CD8-positive, alpha-beta memory T cell (primary cell): ENCODE data around the gene PLEKHA1. TPM values are rescaled to one million over a fixed set of nuclear protein-coding genes. Genes with fewer than 3 reads are reported as not detected.

Experiments used
- CTCF ChIA-PET: fragments of 350-600 bp; sonication (Branson Sonifier 250); formaldehyde crosslinking; loops from one replicate; lab custom pipeline; 2021; ENCODE audit warnings: antibody characterized with exemption; lab: Charles Lee
- POLR2A ChIA-PET: fragments of 350-600 bp; sonication (Branson Sonifier 250); formaldehyde crosslinking; loops from one replicate; lab custom pipeline; 2021; ENCODE audit warnings: antibody characterized with exemption; lab: Charles Lee
- DNase-seq, 5 donors: peaks; one replicate each; pipeline versions ENCODE4 v3.0.0 to v3.0.0-alpha.2; 2020 to 2022; ENCODE audit warnings: mixed read lengths in 1 of 5
- H3K27ac ChIP-seq: one replicate; pipeline ENCODE4 v1.7.0; 2013; ENCODE audit warnings: low read depth, mild to moderate bottlenecking, low read length, moderate library complexity
- H3K27me3 ChIP-seq: 2 replicates; pipeline ENCODE4 v1.7.0; 2013; ENCODE audit warnings: low read length, mild to moderate bottlenecking; ENCODE audit not compliant: insufficient read depth, poor library complexity, severe bottlenecking
- H3K36me3 ChIP-seq: 2 replicates; pipeline ENCODE4 v1.7.0; 2013; ENCODE audit warnings: mild to moderate bottlenecking, low read length, moderate library complexity; ENCODE audit not compliant: insufficient read depth
- H3K4me1 ChIP-seq: 2 replicates; pipeline ENCODE4 v1.7.0; 2013; ENCODE audit warnings: mild to moderate bottlenecking, low read length, moderate library complexity; ENCODE audit not compliant: insufficient read depth
- H3K4me3 ChIP-seq: 2 replicates; pipeline ENCODE4 v1.7.0; 2013; ENCODE audit warnings: mild to moderate bottlenecking, low read length
- H3K9me3 ChIP-seq: 2 replicates; pipeline ENCODE4 v1.7.0; 2013; ENCODE audit warnings: mild to moderate bottlenecking, low read length
- H3K27ac Mint-ChIP-seq, 8 donors: one replicate each; pipeline ENCODE4 v1.8.0; 2020 to 2021; ENCODE audit warnings: mixed read lengths in 8 of 8, mild to moderate bottlenecking in 6 of 8, inconsistent platforms in 3 of 8, moderate library complexity in 3 of 8
- H3K27me3 Mint-ChIP-seq, 2 donors: one replicate each; pipeline ENCODE4 v1.8.0; 2020 to 2021; ENCODE audit warnings: mixed read lengths in 2 of 2, mild to moderate bottlenecking in 1 of 2, moderate library complexity in 1 of 2
- H3K36me3 Mint-ChIP-seq, 3 donors: one replicate each; pipeline ENCODE4 v1.8.0; 2020 to 2021; ENCODE audit warnings: mixed read lengths in 3 of 3, inconsistent platforms in 1 of 3, mild to moderate bottlenecking in 1 of 3
- H3K4me1 Mint-ChIP-seq, 3 donors: one replicate each; pipeline ENCODE4 v1.8.0; 2020 to 2021; ENCODE audit warnings: mixed read lengths in 3 of 3, inconsistent platforms in 1 of 3, mild to moderate bottlenecking in 1 of 3
- H3K4me3 Mint-ChIP-seq, 7 donors: one replicate each; pipeline ENCODE4 v1.8.0; 2020 to 2021; ENCODE audit warnings: mixed read lengths in 7 of 7, mild to moderate bottlenecking in 6 of 7, moderate library complexity in 4 of 7, inconsistent platforms in 2 of 7
- H3K9me3 Mint-ChIP-seq, 5 donors: one replicate each; pipeline ENCODE4 v1.8.0; 2020 to 2022; ENCODE audit warnings: mixed read lengths in 5 of 5, mild to moderate bottlenecking in 3 of 5, moderate library complexity in 2 of 5, inconsistent platforms in 1 of 5
- polyA plus RNA-seq: library from polyadenylated mRNA; unstranded; fragments of 300-500 nt; fragmentation: Illumina TruSeq; gene quantifications from one replicate; pipeline ENCODE4 v1.2.3, GENCODE V29; 2021
- total RNA-seq, 2 experiments: library from RNA; stranded (reverse); gene quantifications; one replicate each; pipeline ENCODE4 v1.2.3, GENCODE V29; 2021

Gene PLEKHA1
- total and polyA plus RNA-seq, 3 experiments from 2014 or later = 14.5 to 101 (median 16.8) TPM

- no peaks in the 10 kb centered on the region for H3K27me3 ChIP-seq
- H3K27me3 Mint-ChIP-seq = peaks cover 11% of the 10 kb centered on the region in 2 donors
- no peak for DNase-seq
- H3K4me1 Mint-ChIP-seq = peaks cover 0 to 2% (median 0%) of the 10 kb centered on the region in 3 donors
- POLR2A ChIA-PET = no interaction called here
- no peak overlapping the region for H3K27ac ChIP-seq
- H3K4me3 Mint-ChIP-seq = no peak overlapping the region
- no peaks in the 10 kb centered on the region for H3K9me3 Mint-ChIP-seq
- H3K36me3 Mint-ChIP-seq = no peaks in the 10 kb centered on the region
- H3K4me1 ChIP-seq = no peaks in the 10 kb centered on the region
- H3K4me3 ChIP-seq = no peak overlapping the region
- CTCF ChIA-PET = no interaction called here
- no peak overlapping the region for H3K27ac Mint-ChIP-seq
- no peaks in the 10 kb centered on the region for H3K36me3 ChIP-seq
- no peaks in the 10 kb centered on the region for H3K9me3 ChIP-seq
Observed at GRCh38 chr10:122348935-122349361, 25.6 kb upstream of the PLEKHA1 start.

GRCh38 chr10:122349758-122350369 lies 24.6 kb upstream of the PLEKHA1 start:
- Histone ChIP-seq H3K4me1 (no peaks in the 10 kb centered on the region), H3K36me3 (no peaks in the 10 kb centered on the region), H3K9me3 (no peaks in the 10 kb centered on the region), H3K27me3 (no peaks in the 10 kb centered on the region), H3K4me3 (no peak overlapping the region), H3K27ac (no peak overlapping the region)
- H3K36me3 Mint-ChIP-seq = no peaks in the 10 kb centered on the region
- no peak overlapping the region for H3K4me3 Mint-ChIP-seq
- peaks cover 0 to 2% (median 0%) of the 10 kb centered on the region in 3 donors for H3K4me1 Mint-ChIP-seq
- peaks cover 11% of the 10 kb centered on the region in 2 donors for H3K27me3 Mint-ChIP-seq
- ChIA-PET POLR2A (no interaction called here), CTCF (interaction anchor here (1.2 kb wide), 1 partner anchor 86 kb away, joined by 5 read pairs; no protein-coding TSS in a partner anchor)
- peak overlapping the region in 1 of 8 donors; percentile 81 for H3K27ac Mint-ChIP-seq
- DNase-seq = no peak
- no peaks in the 10 kb centered on the region for H3K9me3 Mint-ChIP-seq

- H3K27ac ChIP-seq = no peak overlapping the region
Observed at GRCh38 chr10:122350893-122351292, 23.6 kb upstream of the PLEKHA1 start.

GRCh38 chr10:122352817-122353525 lies 21.5 kb upstream of the PLEKHA1 start:
- Mint-ChIP-seq H3K9me3 (peaks cover 0 to 2% (median under 1%) of the 10 kb centered on the region in 5 donors), H3K27ac (peak overlapping the region in 1 of 8 donors; percentile 5), H3K27me3 (peaks cover 10 to 11% of the 10 kb centered on the region in 2 donors), H3K36me3 (peaks cover 0 to 4% (median 0%) of the 10 kb centered on the region in 3 donors), H3K4me3 (no peak overlapping the region), H3K4me1 (no peaks in the 10 kb centered on the region)
- ChIA-PET CTCF (interaction anchor here (0.9 to 1.7 kb wide), 5 partner anchors 10 to 86 kb away, joined by 3 to 4 read pairs (median 3); no protein-coding TSS in a partner anchor), POLR2A (no interaction called here)
- DNase-seq = no peak
- no peaks in the 10 kb centered on the region for H3K27me3 ChIP-seq
- no peaks in the 10 kb centered on the region for H3K9me3 ChIP-seq
- no peak overlapping the region for H3K27ac ChIP-seq
- H3K4me3 ChIP-seq = no peak overlapping the region
- H3K4me1 ChIP-seq = no peaks in the 10 kb centered on the region
- no peaks in the 10 kb centered on the region for H3K36me3 ChIP-seq

More at GRCh38 chr10:122350893-122351292, 23.6 kb upstream of the PLEKHA1 start:
- H3K36me3 Mint-ChIP-seq = no peaks in the 10 kb centered on the region
- ChIA-PET POLR2A (no interaction called here), CTCF (interaction anchor here (0.8 to 1.1 kb wide), 2 partner anchors 8 to 83 kb away, joined by 4 read pairs; no protein-coding TSS in a partner anchor)
- peaks cover 0 to 2% (median 0%) of the 10 kb centered on the region in 3 donors for H3K4me1 Mint-ChIP-seq
- Histone ChIP-seq H3K27me3 (no peaks in the 10 kb centered on the region), H3K4me3 (no peak overlapping the region), H3K9me3 (no peaks in the 10 kb centered on the region), H3K4me1 (no peaks in the 10 kb centered on the region), H3K36me3 (no peaks in the 10 kb centered on the region)
- peaks cover 11% of the 10 kb centered on the region in 2 donors for H3K27me3 Mint-ChIP-seq
- H3K9me3 Mint-ChIP-seq = peaks cover 0 to 2% (median 0%) of the 10 kb centered on the region in 5 donors
- no peak for DNase-seq
- H3K4me3 Mint-ChIP-seq = no peak overlapping the region
- H3K27ac Mint-ChIP-seq = no peak overlapping the region

- Mint-ChIP-seq H3K9me3 (peaks cover 2 to 11% (median 10%) of the 10 kb centered on the region in 5 donors), H3K36me3 (peaks cover 0 to 15% (median 0%) of the 10 kb centered on the region in 3 donors)
Observed at GRCh38 chr10:122354383-122354782, 20.1 kb upstream of the PLEKHA1 start.

GRCh38 chr10:122357685-122358084 lies 16.8 kb upstream of the PLEKHA1 start:
- Histone ChIP-seq H3K4me3 (no peak overlapping the region), H3K36me3 (no peaks in the 10 kb centered on the region), H3K27ac (no peak overlapping the region), H3K9me3 (no peaks in the 10 kb centered on the region), H3K4me1 (no peaks in the 10 kb centered on the region), H3K27me3 (no peaks in the 10 kb centered on the region)
- Mint-ChIP-seq H3K9me3 (peaks cover 2 to 12% (median 10%) of the 10 kb centered on the region in 5 donors), H3K27ac (peak overlapping the region in 1 of 8 donors; percentile 15), H3K4me1 (peaks cover 0 to under 1% (median 0%) of the 10 kb centered on the region in 3 donors), H3K36me3 (peaks cover 0 to 20% (median 0%) of the 10 kb centered on the region in 3 donors), H3K4me3 (no peak overlapping the region), H3K27me3 (peaks cover 5 to 6% of the 10 kb centered on the region in 2 donors)
- ChIA-PET CTCF (interaction anchor here (1.5 to 3.8 kb wide), 2 partner anchors 15 to 16 kb away, joined by 4 to 10 read pairs; partner anchors contain the start of gene PLEKHA1), POLR2A (no interaction called here)
- no peak for DNase-seq

More at GRCh38 chr10:122354383-122354782, 20.1 kb upstream of the PLEKHA1 start:
- H3K4me3 ChIP-seq = no peak overlapping the region
- Mint-ChIP-seq H3K27me3 (peaks cover 6 to 11% of the 10 kb centered on the region in 2 donors), H3K4me3 (no peak overlapping the region), H3K27ac (no peak overlapping the region), H3K4me1 (no peaks in the 10 kb centered on the region)
- no peak overlapping the region for H3K27ac ChIP-seq
- H3K36me3 ChIP-seq = no peaks in the 10 kb centered on the region
- CTCF ChIA-PET = interaction anchor here (0.7 to 3.8 kb wide), 2 partner anchors 11 to 12 kb away, joined by 3 to 10 read pairs; no protein-coding TSS in a partner anchor
- no peaks in the 10 kb centered on the region for H3K9me3 ChIP-seq
- DNase-seq = no peak
- POLR2A ChIA-PET = no interaction called here
- H3K4me1 ChIP-seq = no peaks in the 10 kb centered on the region
- no peaks in the 10 kb centered on the region for H3K27me3 ChIP-seq

GRCh38 chr10:122359621-122360020 lies 14.9 kb upstream of the PLEKHA1 start:
- Mint-ChIP-seq H3K9me3 (peaks cover 2 to 12% (median 10%) of the 10 kb centered on the region in 5 donors), H3K4me1 (peaks cover 0 to 3% (median 0%) of the 10 kb centered on the region in 3 donors), H3K36me3 (peaks cover 0 to 20% (median 0%) of the 10 kb centered on the region in 3 donors), H3K4me3 (no peak overlapping the region), H3K27ac (no peak overlapping the region), H3K27me3 (peaks cover 1 to 5% of the 10 kb centered on the region in 2 donors)
- no peaks in the 10 kb centered on the region for H3K9me3 ChIP-seq
- DNase-seq = no peak
- CTCF ChIA-PET = interaction anchor here (1.2 kb wide), 1 partner anchor 17 kb away, joined by 4 read pairs; no protein-coding TSS in a partner anchor
- H3K4me3 ChIP-seq = no peak overlapping the region
- POLR2A ChIA-PET = no interaction called here
- no peaks in the 10 kb centered on the region for H3K36me3 ChIP-seq
- no peaks in the 10 kb centered on the region for H3K4me1 ChIP-seq
- H3K27ac ChIP-seq = no peak overlapping the region
- H3K27me3 ChIP-seq = no peaks in the 10 kb centered on the region
